Caco-2 (cell line): ENCODE results near the gene NCKAP5. TPM values are rescaled to one million over a fixed set of nuclear protein-coding genes. Genes with fewer than 3 reads are reported as not detected.

Experiments used
- BruUV-seq: library from RNA; stranded (reverse); fragments of 400-500 nt; replicated peaks from 2 replicates; lab custom pipeline; 2021; lab: Mats Ljungman, UMichigan
- CTCF ChIA-PET: fragments of 300-600 bp; sonication (Branson Sonifier 250); formaldehyde crosslinking; loops from one replicate; lab custom pipeline; 2022; ENCODE audit warnings: antibody characterized with exemption; lab: Charles Lee
- POLR2A ChIA-PET: fragments of 300-600 bp; sonication (Branson Sonifier 250); formaldehyde crosslinking; loops from one replicate; lab custom pipeline; 2022; ENCODE audit warnings: antibody characterized with exemption; lab: Charles Lee
- DNase-seq, 2 experiments: peaks; one replicate each; pipeline versions ENCODE4 v3.0.0 to v3.0.0-alpha.2; 2020 to 2022
- H3K27me3 ChIP-seq: replicated peaks from 2 replicates; pipeline ENCODE4 v1.6.0; 2011; ENCODE audit warnings: low read length; ENCODE audit not compliant: control insufficient read depth, insufficient read depth
- H3K36me3 ChIP-seq: 2 replicates; pipeline ENCODE4 v1.5.1; 2011; ENCODE audit warnings: low read length; ENCODE audit not compliant: control insufficient read depth, insufficient read depth
- H3K4me1 ChIP-seq: fragments of 250-450 bp; sonication (Bioruptor Pico); 2 replicates; pipeline ENCODE4 v1.5.1; 2020; ENCODE audit warnings: mild to moderate bottlenecking
- H3K4me3 ChIP-seq: 2 replicates; pipeline ENCODE4 v1.5.1; 2011; ENCODE audit warnings: low read depth, mild to moderate bottlenecking, control low read depth, low read length
- H3K9me3 ChIP-seq: fragments of 250-450 bp; sonication (Bioruptor Pico); 2 replicates; pipeline ENCODE4 v1.5.1; 2020; ENCODE audit warnings: mild to moderate bottlenecking, moderate library complexity
- H3K27ac Mint-ChIP-seq: one replicate; pipeline ENCODE4 v1.8.0; 2022; ENCODE audit warnings: mixed read lengths; ENCODE audit not compliant: unreplicated experiment
- H3K27me3 Mint-ChIP-seq: one replicate; pipeline ENCODE4 v1.8.0; 2022; ENCODE audit warnings: mixed read lengths; ENCODE audit not compliant: insufficient read depth, unreplicated experiment
- H3K36me3 Mint-ChIP-seq: one replicate; pipeline ENCODE4 v1.8.0; 2022; ENCODE audit warnings: mild to moderate bottlenecking, mixed read lengths; ENCODE audit not compliant: insufficient read depth, unreplicated experiment
- H3K4me1 Mint-ChIP-seq: one replicate; pipeline ENCODE4 v1.8.0; 2022; ENCODE audit warnings: low read depth, mixed read lengths; ENCODE audit not compliant: unreplicated experiment
- H3K4me3 Mint-ChIP-seq: one replicate; pipeline ENCODE4 v1.8.0; 2022; ENCODE audit warnings: mild to moderate bottlenecking, moderate library complexity, mixed read lengths; ENCODE audit not compliant: unreplicated experiment
- H3K9me3 Mint-ChIP-seq: one replicate; pipeline ENCODE4 v1.8.0; 2022; ENCODE audit warnings: mixed read lengths; ENCODE audit not compliant: unreplicated experiment
- CTCF ChIP-seq, 2 experiments: fragments of 200-600 bp in 1 of 2; IDR thresholded peaks; 1 replicate in 1 of 2; 2 replicates in 1 of 2; pipeline versions ENCODE4 v1.5.1 to v1.8.0; 2011 to 2022; ENCODE audit warnings: antibody characterized with exemption in 1 of 2, control low read depth in 1 of 2, inconsistent platforms in 1 of 2, low read depth in 1 of 2, low read length in 1 of 2, mild to moderate bottlenecking in 1 of 2, moderate library complexity in 1 of 2; ENCODE audit not compliant: insufficient read depth in 1 of 2, severe bottlenecking in 1 of 2, unreplicated experiment in 1 of 2
- intact Hi-C: fragments of 100-400 bp; cut with micrococcal nuclease; formaldehyde crosslinking; loops from one replicate; pipeline ENCODE4 v1.10.0; 2022; ENCODE audit not compliant: unreplicated experiment
- total RNA-seq: library from RNA; stranded (reverse); gene quantifications from 2 replicates; pipeline ENCODE4 v1.2.3, GENCODE V29; 2022

NCKAP5 gene
- total RNA-seq, 1 experiment from 2014 or later, result 3.8 TPM

GRCh38 chr2:133345638-133346037 is 222.6 kb downstream of the NCKAP5 start:
- Mint-ChIP-seq H3K9me3 (no peaks in the 10 kb centered on the region), H3K4me1 (no peaks in the 10 kb centered on the region), H3K27ac (no peak overlapping the region), H3K4me3 (no peak overlapping the region), H3K27me3 (no peaks in the 10 kb centered on the region), H3K36me3 (no peaks in the 10 kb centered on the region)
- BruUV-seq, result no TSS peak
- no peaks in the 10 kb centered on the region for H3K4me1 ChIP-seq
- intact Hi-C loops, result no loop called here
- no peaks in the 10 kb centered on the region for H3K27me3 ChIP-seq
- no peaks in the 10 kb centered on the region for H3K9me3 ChIP-seq
- ChIA-PET CTCF (no interaction called here), POLR2A (no interaction called here)
- DNase-seq, result no peak
- no peak for TF ChIP-seq CTCF (IDR thresholded peaks at IDR 0.05; ENCODE audit: insufficient read depth in 1 of 2, low read depth in 1 of 2, low read length in 1 of 2, severe bottlenecking in 1 of 2, unreplicated experiment in 1 of 2)
- H3K36me3 ChIP-seq, result no peaks in the 10 kb centered on the region
- H3K4me3 ChIP-seq, result no peak overlapping the region

GRCh38 chr2:133344849-133345248 is 223.4 kb downstream of the NCKAP5 start:
- Histone ChIP-seq H3K4me3 (no peak overlapping the region), H3K9me3 (no peaks in the 10 kb centered on the region), H3K4me1 (no peaks in the 10 kb centered on the region), H3K36me3 (no peaks in the 10 kb centered on the region), H3K27me3 (no peaks in the 10 kb centered on the region)
- Mint-ChIP-seq H3K9me3 (no peaks in the 10 kb centered on the region), H3K27ac (no peak overlapping the region), H3K4me3 (no peak overlapping the region), H3K36me3 (no peaks in the 10 kb centered on the region), H3K4me1 (no peaks in the 10 kb centered on the region), H3K27me3 (no peaks in the 10 kb centered on the region)
- no TSS peak for BruUV-seq
- ChIA-PET POLR2A (no interaction called here), CTCF (no interaction called here)
- intact Hi-C loops, result no loop called here
- no peak for TF ChIP-seq CTCF (IDR thresholded peaks at IDR 0.05; ENCODE audit: insufficient read depth in 1 of 2, low read depth in 1 of 2, low read length in 1 of 2, severe bottlenecking in 1 of 2, unreplicated experiment in 1 of 2)
- no peak for DNase-seq

DNA sequence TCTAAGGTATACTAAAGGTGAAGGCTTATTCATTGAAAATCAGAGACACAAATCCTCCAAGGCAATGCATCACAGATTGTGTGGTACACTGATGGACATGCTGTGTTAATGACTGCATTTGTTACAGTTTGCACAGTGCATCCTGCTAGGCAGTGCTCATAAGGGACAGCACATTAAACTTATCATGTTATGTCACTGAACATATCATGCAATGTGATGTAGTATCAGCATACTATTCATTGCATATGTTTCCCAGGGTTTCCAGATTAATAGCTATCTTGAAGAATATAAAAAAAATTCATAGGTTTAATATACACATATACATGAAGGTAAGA is 225.3 kb downstream of the NCKAP5 start:
- Mint-ChIP-seq H3K9me3 (no peaks in the 10 kb centered on the region), H3K36me3 (no peaks in the 10 kb centered on the region), H3K27me3 (no peaks in the 10 kb centered on the region), H3K4me1 (no peaks in the 10 kb centered on the region), H3K27ac (no peak overlapping the region), H3K4me3 (no peak overlapping the region)
- Histone ChIP-seq H3K36me3 (no peaks in the 10 kb centered on the region), H3K4me3 (no peak overlapping the region), H3K9me3 (no peaks in the 10 kb centered on the region), H3K27me3 (no peaks in the 10 kb centered on the region), H3K4me1 (no peaks in the 10 kb centered on the region)
- DNase-seq, result no peak
- BruUV-seq, result no TSS peak
- TF ChIP-seq CTCF (IDR thresholded peaks at IDR 0.05; ENCODE audit: insufficient read depth in 1 of 2, low read depth in 1 of 2, low read length in 1 of 2, severe bottlenecking in 1 of 2, unreplicated experiment in 1 of 2), result no peak
- ChIA-PET POLR2A (no interaction called here), CTCF (no interaction called here)
- intact Hi-C loops, result no loop called here
